ENCODE results near the gene SERPINE1. TPM values are rescaled to one million over a fixed set of nuclear protein-coding genes. Genes with fewer than 3 reads are reported as not detected.

SERPINE1 gene
- total and polyA plus RNA-seq, 2 of the 13 experiments (the other 11 are each of a cell fraction or from before 2014, with no cell fraction given): 21.2 to 1,576 TPM

- no peak for TF ChIP-seq ZNF280B (CRISPR knock-in tag; IDR thresholded peaks at IDR 0.05; ENCODE audit: borderline replicate concordance)
- peak; percentile 31; the same call in 1 of the 2 replicates for TF ChIP-seq ZSCAN25 (CRISPR knock-in tag; IDR thresholded peaks at IDR 0.05)
- TF ChIP-seq NFATC3 (CRISPR knock-in tag; IDR thresholded peaks at IDR 0.05): no peak
- no peak for TF ChIP-seq ZNF777 (CRISPR knock-in tag; IDR thresholded peaks at IDR 0.05)
- no peak; the same call in 1 of the 2 replicates for TF ChIP-seq ZFP36L1 (CRISPR knock-in tag; IDR thresholded peaks at IDR 0.05)
- TF ChIP-seq, protein P1, sequence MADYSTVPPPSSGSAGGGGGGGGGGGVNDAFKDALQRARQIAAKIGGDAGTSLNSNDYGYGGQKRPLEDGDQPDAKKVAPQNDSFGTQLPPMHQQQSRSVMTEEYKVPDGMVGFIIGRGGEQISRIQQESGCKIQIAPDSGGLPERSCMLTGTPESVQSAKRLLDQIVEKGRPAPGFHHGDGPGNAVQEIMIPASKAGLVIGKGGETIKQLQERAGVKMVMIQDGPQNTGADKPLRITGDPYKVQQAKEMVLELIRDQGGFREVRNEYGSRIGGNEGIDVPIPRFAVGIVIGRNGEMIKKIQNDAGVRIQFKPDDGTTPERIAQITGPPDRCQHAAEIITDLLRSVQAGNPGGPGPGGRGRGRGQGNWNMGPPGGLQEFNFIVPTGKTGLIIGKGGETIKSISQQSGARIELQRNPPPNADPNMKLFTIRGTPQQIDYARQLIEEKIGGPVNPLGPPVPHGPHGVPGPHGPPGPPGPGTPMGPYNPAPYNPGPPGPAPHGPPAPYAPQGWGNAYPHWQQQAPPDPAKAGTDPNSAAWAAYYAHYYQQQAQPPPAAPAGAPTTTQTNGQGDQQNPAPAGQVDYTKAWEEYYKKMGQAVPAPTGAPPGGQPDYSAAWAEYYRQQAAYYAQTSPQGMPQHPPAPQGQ (CRISPR knock-in tag; IDR thresholded peaks at IDR 0.05; ENCODE audit: borderline replicate concordance): peak; percentile 74; the same call in 1 of the 2 replicates
- TF ChIP-seq ZNF282 (IDR thresholded peaks at IDR 0.05; ENCODE audit: partially characterized antibody): no peak
- TF ChIP-seq TCF7 (IDR thresholded peaks at IDR 0.05; ENCODE audit: low read depth): peak; percentile 51; the same call in 1 of the 2 replicates
- peak; percentile 88; the same call in 1 of the 2 replicates for TF ChIP-seq ZNF710 (CRISPR knock-in tag; IDR thresholded peaks at IDR 0.05; ENCODE audit: borderline replicate concordance)
- no peak for TF ChIP-seq MBNL3 (CRISPR knock-in tag; conservative IDR thresholded peaks at IDR 0.05)
- TF ChIP-seq KLF16 (CRISPR knock-in tag; IDR thresholded peaks at IDR 0.05): 0 out of 4 replicates have a peak, but pooled peaks of 1 of the 2 experiments have one; percentile 9
- peak; percentile 0 for TF ChIP-seq ZNF605 (CRISPR knock-in tag; IDR thresholded peaks at IDR 0.05)
- TF ChIP-seq TFDP1 (CRISPR knock-in tag; IDR thresholded peaks at IDR 0.05; ENCODE audit: borderline replicate concordance): no peak
- no peak; the same call in 1 of the 2 replicates for TF ChIP-seq ZNF329 (CRISPR knock-in tag; IDR thresholded peaks at IDR 0.05; ENCODE audit: low read depth)
- no peak; the same call in 1 of the 2 replicates for TF ChIP-seq ZNF704 (CRISPR knock-in tag; IDR thresholded peaks at IDR 0.05; ENCODE audit: borderline replicate concordance)
- peak; percentile 82; the same call in 1 of the 2 replicates for TF ChIP-seq ZNF235 (CRISPR knock-in tag; IDR thresholded peaks at IDR 0.05; ENCODE audit: borderline replicate concordance)
- TF ChIP-seq, protein P2, sequence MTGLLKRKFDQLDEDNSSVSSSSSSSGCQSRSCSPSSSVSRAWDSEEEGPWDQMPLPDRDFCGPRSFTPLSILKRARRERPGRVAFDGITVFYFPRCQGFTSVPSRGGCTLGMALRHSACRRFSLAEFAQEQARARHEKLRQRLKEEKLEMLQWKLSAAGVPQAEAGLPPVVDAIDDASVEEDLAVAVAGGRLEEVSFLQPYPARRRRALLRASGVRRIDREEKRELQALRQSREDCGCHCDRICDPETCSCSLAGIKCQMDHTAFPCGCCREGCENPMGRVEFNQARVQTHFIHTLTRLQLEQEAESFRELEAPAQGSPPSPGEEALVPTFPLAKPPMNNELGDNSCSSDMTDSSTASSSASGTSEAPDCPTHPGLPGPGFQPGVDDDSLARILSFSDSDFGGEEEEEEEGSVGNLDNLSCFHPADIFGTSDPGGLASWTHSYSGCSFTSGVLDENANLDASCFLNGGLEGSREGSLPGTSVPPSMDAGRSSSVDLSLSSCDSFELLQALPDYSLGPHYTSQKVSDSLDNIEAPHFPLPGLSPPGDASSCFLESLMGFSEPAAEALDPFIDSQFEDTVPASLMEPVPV (CRISPR knock-in tag; IDR thresholded peaks at IDR 0.05): peak; percentile 80; the same call in 1 of the 2 replicates
These were observed at the start of gene SERPINE1 (continued) for GRCh38 chr7:101126651-101127459.

All from HepG2 (cell line).